Right ventricle myocardium inferior (tissue), 1 donor: ENCODE data around the gene CLBA1. TPM values are rescaled to one million over a fixed set of nuclear protein-coding genes. Genes with fewer than 3 reads are reported as not detected.

Experiments used
- ATAC-seq: fragments of 200-7000 bp; cut with Tn5 transposase; one replicate; pipeline ENCODE4 v1.9.1; 2020; ENCODE audit warnings: mild to moderate bottlenecking, moderate library complexity
- DNase-seq: peaks from one replicate; pipeline ENCODE4 v3.0.0; 2021; ENCODE audit errors: missing footprints
- intact Hi-C: fragments of 100-400 bp; cut with DNase I; formaldehyde crosslinking; loops from one replicate; pipeline ENCODE4 v1.11.0; 2022
- total RNA-seq: library from RNA; stranded (reverse); fragmentation: NEBNext Ultra II Directional; extraction: Animal tissue kit (Norgen Biotek cat#: 25700); gene quantifications from one replicate; pipeline ENCODE4 v1.2.1, GENCODE V29; 2021
- donor health status: DM: no; HTN: yes; CAD: no; lungs with severe emphysema.

The CLBA1 gene
- total RNA-seq, 1 donor from 2014 or later, result 1.9 TPM

GRCh38 chr14:104989236-104989950 is 3.8 kb downstream of the CLBA1 start:
- intact Hi-C loops, result no loop called here
- DNase-seq (no peak), ATAC-seq (no peak)

- ATAC-seq (no peak), DNase-seq (no peak)
- intact Hi-C loops, result no loop called here
These were observed 4.3 kb downstream of the CLBA1 start for GRCh38 chr14:104989951-104990303.

- DNase-seq (no peak), ATAC-seq (no peak)
- intact Hi-C loops, result no loop called here
These were observed 6.3 kb downstream of the CLBA1 start for GRCh38 chr14:104991896-104992230.

GRCh38 chr14:104992501-104992900 is 6.9 kb downstream of the CLBA1 start:
- intact Hi-C loops, result no loop called here
- ATAC-seq, result no peak
- peak; percentile 54 for DNase-seq

GRCh38 chr14:104993306-104993705 is 7.7 kb downstream of the CLBA1 start:
- DNase-seq (no peak), ATAC-seq (no peak)
- intact Hi-C loops, result no loop called here

- DNase-seq (peak; percentile 45), ATAC-seq (no peak)
- intact Hi-C loops, result no loop called here
These were observed 8.4 kb downstream of the CLBA1 start for GRCh38 chr14:104993808-104994591.

GRCh38 chr14:104994978-104995377 is 9.4 kb downstream of the CLBA1 start:
- intact Hi-C loops, result no loop called here
- ATAC-seq (no peak), DNase-seq (peak; percentile 18)

- intact Hi-C loops, result no loop called here
These were observed 10.4 kb downstream of the CLBA1 start for GRCh38 chr14:104996032-104996431.

GRCh38 chr14:104996483-104996882 is 10.9 kb downstream of the CLBA1 start:
- DNase-seq (peak; percentile 50), ATAC-seq (no peak)
- intact Hi-C loops, result no loop called here

More at GRCh38 chr14:104996032-104996431, 10.4 kb downstream of the CLBA1 start:
- ATAC-seq, result no peak
- peak; percentile 30 for DNase-seq

GRCh38 chr14:104998801-104999200 is 13.2 kb downstream of the CLBA1 start:
- no peak for DNase-seq
- no peak for ATAC-seq
- intact Hi-C loops, result no loop called here

- no peak for ATAC-seq
- intact Hi-C loops, result no loop called here
- peak; percentile 14 for DNase-seq
These were observed 13.8 kb downstream of the CLBA1 start for GRCh38 chr14:104999361-104999760.

GRCh38 chr14:105005329-105005928 is 19.8 kb downstream of the CLBA1 start:
- DNase-seq, result peak; percentile 18
- intact Hi-C loops, result no loop called here
- ATAC-seq, result no peak

- intact Hi-C loops, result no loop called here
- DNase-seq (peak; percentile 53), ATAC-seq (no peak)
These were observed 20.6 kb downstream of the CLBA1 start for GRCh38 chr14:105005929-105006830.

GRCh38 chr14:105006831-105007592 is 21.4 kb downstream of the CLBA1 start:
- peak; percentile 39 for ATAC-seq
- intact Hi-C loops, result no loop called here
- peak; percentile 30 for DNase-seq

GRCh38 chr14:105007593-105008264 is 22.1 kb downstream of the CLBA1 start:
- no peak for DNase-seq
- intact Hi-C loops, result no loop called here
- ATAC-seq, result no peak

- DNase-seq (no peak), ATAC-seq (no peak)
- intact Hi-C loops, result no loop called here
These were observed 24.5 kb downstream of the CLBA1 start for GRCh38 chr14:105010106-105010505.

GRCh38 chr14:105010891-105011291 is 25.3 kb downstream of the CLBA1 start:
- intact Hi-C loops, result no loop called here
- no peak for ATAC-seq
- peak; percentile 73 for DNase-seq
